ENCODE results near the gene DIS3.

- TF ChIP-seq CTCF (IDR thresholded peaks at IDR 0.05) (no peak), POLR2AphosphoS5 (IDR thresholded peaks at IDR 0.05) (no peak), POLR2A (IDR thresholded peaks at IDR 0.05) (no peak), EP300 (IDR thresholded peaks at IDR 0.05) (no peak)
Observed at GRCh38 chr13:72774019-72774418, 7.7 kb downstream of the DIS3 start.
